Measurements from ENCODE around the gene ARL16.

Gene ARL16

DNA sequence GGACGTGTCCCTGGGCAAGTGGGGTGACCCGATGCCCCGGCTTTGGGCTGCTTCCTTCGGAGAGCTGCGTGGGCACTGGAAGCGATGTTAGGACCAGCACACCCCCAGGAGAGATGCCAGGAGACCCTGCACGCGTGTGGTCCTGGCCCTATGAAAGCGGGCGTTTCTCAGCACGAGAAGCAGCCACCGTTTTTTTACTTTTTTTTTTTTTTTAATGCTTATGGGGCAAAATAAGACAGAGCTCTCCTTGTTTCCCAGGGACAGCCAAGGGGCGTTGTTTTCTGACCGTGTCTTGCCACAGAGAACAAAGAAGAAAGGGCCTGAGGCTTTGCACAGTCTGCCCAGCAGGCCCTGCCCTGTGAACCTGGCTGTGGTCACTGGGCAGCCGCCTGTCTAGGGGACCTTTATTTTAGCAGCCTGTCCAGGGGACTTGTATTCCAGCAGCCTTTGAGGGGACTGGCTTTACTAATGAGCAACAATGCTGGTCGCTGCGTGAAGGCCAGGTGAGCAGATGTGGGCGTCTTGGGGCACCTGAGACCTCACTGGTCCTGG lies 29.5 kb upstream of the ARL16 start:
- DNase-seq (ENCODE audit: low read depth in 1 of 2, low spot score in 1 of 2), result no peak

DNA sequence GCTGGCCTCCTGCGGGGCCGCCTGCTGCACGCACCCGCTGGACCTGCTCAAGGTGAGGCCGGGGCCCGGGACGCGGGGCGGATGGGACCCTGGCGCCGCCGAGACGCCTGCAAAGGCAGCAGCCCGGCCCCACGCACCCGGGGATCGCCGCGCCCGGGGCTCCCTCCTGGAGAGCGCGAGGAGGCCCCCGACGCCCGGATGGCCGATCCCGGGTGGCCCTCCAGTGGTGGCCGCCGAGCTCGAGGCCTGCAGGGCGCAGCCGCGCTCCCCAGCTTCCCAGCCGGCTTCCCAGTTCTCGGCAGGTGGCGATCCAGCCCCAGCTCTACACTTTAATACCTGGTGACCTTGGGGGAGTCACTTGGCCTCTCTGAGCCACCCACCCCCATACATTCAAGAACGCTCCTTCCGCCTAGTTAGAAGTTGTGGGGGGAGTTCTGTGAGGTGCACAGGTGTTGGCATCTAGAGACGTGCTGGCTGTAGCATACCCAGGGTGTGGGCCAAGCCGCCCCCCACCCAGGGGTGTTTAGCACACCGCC lies 28.9 kb upstream of the ARL16 start:
- DNase-seq (ENCODE audit: low read depth in 1 of 2, low spot score in 1 of 2), result no peak

DNA sequence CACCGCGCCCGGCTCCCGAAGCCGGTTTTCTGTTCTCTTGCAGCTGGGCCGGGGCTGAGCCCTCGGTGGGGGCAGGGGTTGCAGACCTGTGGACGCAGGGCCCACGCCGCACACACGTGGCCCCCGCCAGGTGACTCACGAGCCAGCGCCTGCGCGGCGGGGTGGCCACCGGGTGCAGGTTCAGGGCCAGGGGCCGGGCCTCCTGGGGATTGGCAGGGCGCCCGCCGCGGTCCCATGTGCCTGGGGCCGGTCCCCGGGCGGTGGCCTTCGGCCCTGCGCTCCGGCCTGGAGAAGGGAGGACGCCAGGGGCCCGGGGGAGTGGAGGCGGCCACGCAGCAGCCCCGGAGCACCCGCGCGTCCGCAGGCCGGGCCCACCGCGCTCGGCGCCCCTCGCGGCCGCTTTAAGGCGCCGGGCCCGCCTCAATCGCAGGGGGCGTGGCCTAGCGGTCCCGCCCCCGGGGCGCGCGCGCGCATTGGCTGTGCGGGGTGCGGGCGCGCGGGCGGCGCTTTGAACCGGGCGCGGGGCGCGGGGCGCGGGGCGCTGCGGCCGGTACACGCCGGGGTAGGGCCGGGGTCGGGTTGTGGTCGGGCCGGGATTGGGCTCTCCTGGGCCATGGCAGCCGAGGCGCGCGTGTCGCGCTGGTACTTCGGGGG lies 28.3 kb upstream of the ARL16 start, which contains the start of gene SLC25A10:
SLC25A10 (plus strand) TSS at position 471 of the 654 bp plus-strand sequence; CDS start at position 614, 143 bp downstream.
- DNase-seq (ENCODE audit: low read depth in 1 of 2, low spot score in 1 of 2), result peak; percentile 73 to 77

- no peak for DNase-seq (ENCODE audit: low read depth in 1 of 2, low spot score in 1 of 2)
These were observed 27.1 kb upstream of the ARL16 start for GRCh38 chr17:81710514-81711308.

- no peak for DNase-seq (ENCODE audit: low read depth in 1 of 2, low spot score in 1 of 2)
These were observed 25.2 kb upstream of the ARL16 start for GRCh38 chr17:81708739-81709185.

GRCh38 chr17:81707725-81708646 lies 24.4 kb upstream of the ARL16 start:
- DNase-seq (ENCODE audit: low read depth in 1 of 2, low spot score in 1 of 2), result no peak

DNA sequence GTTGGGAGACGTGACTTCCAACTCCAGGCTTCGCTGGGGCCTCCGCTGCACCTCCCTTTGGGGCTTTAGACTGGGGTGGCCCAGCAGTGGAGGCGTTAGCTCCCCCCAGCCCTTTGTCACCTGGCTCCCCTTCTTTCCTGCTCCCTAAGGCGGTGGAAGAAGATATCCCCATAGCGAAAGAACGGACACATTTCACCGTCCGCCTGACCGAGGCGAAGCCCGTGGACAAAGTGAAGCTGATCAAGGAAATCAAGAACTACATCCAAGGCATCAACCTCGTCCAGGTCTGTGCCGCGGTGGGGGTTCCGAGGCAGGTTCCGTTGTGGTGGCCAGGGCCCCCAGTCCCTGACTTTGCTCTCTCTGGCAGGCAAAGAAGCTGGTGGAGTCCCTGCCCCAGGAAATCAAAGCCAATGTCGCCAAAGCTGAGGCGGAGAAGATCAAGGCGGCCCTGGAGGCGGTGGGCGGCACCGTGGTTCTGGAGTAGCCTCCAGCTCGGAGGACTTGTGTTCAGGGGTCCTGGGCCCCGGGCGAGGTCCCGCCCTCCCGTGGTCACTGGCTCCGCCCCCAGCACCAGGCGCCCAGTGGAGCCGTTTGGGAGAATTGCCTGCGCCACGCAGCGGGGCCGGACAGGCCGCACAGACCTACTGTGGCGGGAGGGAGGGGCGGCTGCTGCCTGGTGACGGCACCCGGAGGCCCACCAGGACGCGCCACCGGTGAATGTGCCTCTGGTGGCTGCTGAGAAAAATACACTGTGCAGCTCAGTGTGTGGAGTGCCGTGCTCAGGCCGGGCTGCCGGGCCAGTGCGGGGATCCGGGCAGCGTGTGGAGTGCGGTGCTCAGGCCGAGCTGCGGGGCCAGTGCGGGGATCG lies 23.4 kb upstream of the ARL16 start:
- DNase-seq (ENCODE audit: low read depth in 1 of 2, low spot score in 1 of 2), result no peak

- no peak for DNase-seq (ENCODE audit: low read depth in 1 of 2, low spot score in 1 of 2)
These were observed 22.6 kb upstream of the ARL16 start for GRCh38 chr17:81706232-81706611.

- DNase-seq (ENCODE audit: low read depth in 1 of 2, low spot score in 1 of 2), result no peak
These were observed 22.1 kb upstream of the ARL16 start for GRCh38 chr17:81705518-81706231.

DNA sequence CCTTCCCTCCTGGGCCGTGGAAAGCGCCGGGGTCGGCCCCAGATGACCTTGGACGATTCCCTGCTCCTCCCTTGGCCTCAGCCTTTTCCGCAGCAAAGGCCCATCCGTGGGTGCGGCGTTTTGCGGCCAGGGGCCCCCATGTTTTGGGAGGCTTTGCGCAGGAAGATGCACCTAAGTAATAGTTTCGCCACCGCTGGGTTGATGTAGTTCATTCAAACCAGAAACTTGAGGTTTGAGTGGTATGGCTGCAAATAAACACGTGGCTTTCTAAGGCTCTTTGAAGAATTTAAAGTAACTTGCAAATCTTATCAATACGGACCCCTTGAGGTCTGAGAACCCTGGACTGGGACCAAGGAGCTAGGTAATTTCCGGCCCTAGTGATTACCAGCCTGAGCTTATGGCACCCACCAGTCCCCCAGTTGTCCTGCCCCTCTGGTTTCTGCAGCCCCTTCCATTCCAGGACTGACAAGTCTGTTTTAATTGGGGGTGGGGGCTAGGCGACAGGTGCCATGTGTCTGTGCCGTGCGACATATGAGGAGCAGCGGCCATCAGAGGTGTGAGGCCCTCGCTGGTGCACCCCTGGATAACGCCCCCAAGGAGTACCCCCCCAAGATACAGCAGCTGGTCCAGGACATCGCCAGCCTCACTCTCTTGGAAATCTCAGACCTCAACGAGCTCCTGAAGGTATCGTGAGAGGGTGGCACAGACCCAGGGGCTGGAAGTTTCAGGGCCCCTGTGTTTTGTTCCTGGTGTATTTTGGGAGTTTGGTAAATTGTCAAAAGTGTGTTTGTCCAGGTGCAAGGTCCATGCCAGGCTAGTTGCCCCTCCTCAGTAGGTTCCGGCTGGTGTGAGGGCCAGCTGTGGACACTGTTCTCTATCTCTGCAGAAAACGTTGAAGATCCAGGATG lies 20.4 kb upstream of the ARL16 start:
- DNase-seq (ENCODE audit: low read depth in 1 of 2, low spot score in 1 of 2), result no peak

- DNase-seq (ENCODE audit: low read depth in 1 of 2, low spot score in 1 of 2), result peak; percentile 72 to 82
These were observed 19.5 kb upstream of the ARL16 start, which contains the start of gene MRPL12 for GRCh38 chr17:81702934-81703746. TSS of gene MRPL12 (plus strand) at chr17:81703367. CDS start at chr17:81703502, 135 bp downstream.

GRCh38 chr17:81701288-81702071 lies 17.9 kb upstream of the ARL16 start:
- DNase-seq (ENCODE audit: low read depth in 1 of 2, low spot score in 1 of 2), result no peak

- DNase-seq (ENCODE audit: low read depth in 1 of 2, low spot score in 1 of 2), result no peak
These were observed 17.0 kb upstream of the ARL16 start for GRCh38 chr17:81700353-81701287.

DNA sequence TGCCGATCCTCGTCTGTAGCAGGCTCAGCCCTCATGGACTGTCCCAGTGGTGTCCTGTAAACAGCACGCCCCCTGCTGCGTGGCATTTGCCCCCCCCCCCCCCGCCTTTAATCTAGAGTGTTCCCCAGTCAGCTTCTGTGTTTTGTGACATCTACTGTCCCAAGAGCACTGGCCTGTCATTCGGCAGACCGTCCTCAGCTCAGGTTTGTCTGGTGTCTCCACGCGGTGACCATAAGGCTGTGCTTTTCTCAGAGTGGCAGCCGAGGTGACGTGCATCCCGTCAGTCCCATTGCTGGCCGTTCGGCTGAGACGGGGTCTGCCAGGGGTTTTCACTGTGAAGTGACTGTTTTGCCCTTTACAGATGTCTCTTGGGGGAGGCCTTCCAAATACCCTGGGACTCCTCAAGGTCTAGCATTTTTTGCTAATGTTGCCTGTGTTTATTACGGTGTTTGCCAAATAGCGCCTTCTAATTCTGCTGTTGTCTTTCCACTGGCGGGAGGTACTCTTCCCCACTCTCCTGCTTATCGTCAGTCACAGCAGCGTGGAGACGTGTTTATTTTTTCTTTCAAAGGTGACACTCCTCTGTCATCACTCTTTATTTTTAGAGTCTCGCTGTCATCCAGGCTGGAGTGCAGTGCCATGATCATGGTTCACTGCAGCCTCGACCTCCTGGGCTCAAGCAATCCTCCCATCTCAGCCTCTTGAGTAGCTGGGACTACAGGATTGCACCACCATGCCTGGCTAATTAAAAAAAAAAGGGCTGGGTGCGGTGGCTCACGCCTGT lies 13.9 kb upstream of the ARL16 start:
- no peak for DNase-seq (ENCODE audit: low read depth in 1 of 2, low spot score in 1 of 2)
